Mesothelial cell of epicardium (in vitro differentiated cells): ENCODE measurements around the gene SPON1. TPM values are rescaled to one million over a fixed set of nuclear protein-coding genes. Genes with fewer than 3 reads are reported as not detected.

Experiments
- DNase-seq, 2 experiments: peaks; one replicate each; pipeline ENCODE4 v3.0.0; 2021; ENCODE audit warnings: low spot score in 2 of 2; ENCODE audit not compliant: unreplicated experiment in 2 of 2
- H3K27ac Mint-ChIP-seq: 2 replicates; pipeline ENCODE4 v1.8.0; 2021; ENCODE audit warnings: mixed read lengths
- H3K27me3 Mint-ChIP-seq: 2 replicates; pipeline ENCODE4 v1.8.0; 2021; ENCODE audit warnings: low read depth, mixed read lengths
- H3K36me3 Mint-ChIP-seq: 2 replicates; pipeline ENCODE4 v1.8.0; 2021; ENCODE audit warnings: mixed read lengths
- H3K4me1 Mint-ChIP-seq: 2 replicates; pipeline ENCODE4 v1.8.0; 2021; ENCODE audit warnings: mixed read lengths
- H3K4me3 Mint-ChIP-seq: 2 replicates; pipeline ENCODE4 v1.8.0; 2021; ENCODE audit warnings: mild to moderate bottlenecking, moderate library complexity, mixed read lengths
- H3K9me3 Mint-ChIP-seq: 2 replicates; pipeline ENCODE4 v1.8.0; 2021; ENCODE audit warnings: mixed read lengths
- total RNA-seq: library from RNA; stranded (reverse); gene quantifications from 3 replicates; pipeline ENCODE4 v1.2.1, GENCODE V29; 2021
- TF ChIP-seq, protein P1 (sequence below): fragments of 200-600 bp; sonication (generic); IDR thresholded peaks from one replicate; pipeline ENCODE4 v1.5.0; 2021; ENCODE audit warnings: antibody characterized with exemption; ENCODE audit not compliant: unreplicated experiment

The SPON1 gene
- total RNA-seq: 25.1 to 31.9 TPM (median 30.9 TPM) in 3 replicates

GRCh38 chr11:13962562-13963168 lies at the start of gene SPON1:
SPON1 (plus strand) TSS chr11:13962723; CDS start chr11:13962905, 182 bp downstream.
- peak within 1 kb of the TSS; percentile 66 for H3K4me3 Mint-ChIP-seq
- no peak within 1 kb of the TSS for H3K27ac Mint-ChIP-seq
- no peaks in the 10 kb centered on the region for H3K9me3 Mint-ChIP-seq
- H3K36me3 Mint-ChIP-seq: no peaks in the 10 kb centered on the region
- DNase-seq: peak; percentile 53 to 73
- TF ChIP-seq, protein P1, sequence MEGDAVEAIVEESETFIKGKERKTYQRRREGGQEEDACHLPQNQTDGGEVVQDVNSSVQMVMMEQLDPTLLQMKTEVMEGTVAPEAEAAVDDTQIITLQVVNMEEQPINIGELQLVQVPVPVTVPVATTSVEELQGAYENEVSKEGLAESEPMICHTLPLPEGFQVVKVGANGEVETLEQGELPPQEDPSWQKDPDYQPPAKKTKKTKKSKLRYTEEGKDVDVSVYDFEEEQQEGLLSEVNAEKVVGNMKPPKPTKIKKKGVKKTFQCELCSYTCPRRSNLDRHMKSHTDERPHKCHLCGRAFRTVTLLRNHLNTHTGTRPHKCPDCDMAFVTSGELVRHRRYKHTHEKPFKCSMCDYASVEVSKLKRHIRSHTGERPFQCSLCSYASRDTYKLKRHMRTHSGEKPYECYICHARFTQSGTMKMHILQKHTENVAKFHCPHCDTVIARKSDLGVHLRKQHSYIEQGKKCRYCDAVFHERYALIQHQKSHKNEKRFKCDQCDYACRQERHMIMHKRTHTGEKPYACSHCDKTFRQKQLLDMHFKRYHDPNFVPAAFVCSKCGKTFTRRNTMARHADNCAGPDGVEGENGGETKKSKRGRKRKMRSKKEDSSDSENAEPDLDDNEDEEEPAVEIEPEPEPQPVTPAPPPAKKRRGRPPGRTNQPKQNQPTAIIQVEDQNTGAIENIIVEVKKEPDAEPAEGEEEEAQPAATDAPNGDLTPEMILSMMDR: no peak
- H3K4me1 Mint-ChIP-seq: peaks cover 23% of the 10 kb centered on the region
- H3K27me3 Mint-ChIP-seq: peaks cover 88% of the 10 kb centered on the region

- TF ChIP-seq, protein P1: no peak
Measured at GRCh38 chr11:13917264-13917663, 45.3 kb upstream of the SPON1 start.

DNA sequence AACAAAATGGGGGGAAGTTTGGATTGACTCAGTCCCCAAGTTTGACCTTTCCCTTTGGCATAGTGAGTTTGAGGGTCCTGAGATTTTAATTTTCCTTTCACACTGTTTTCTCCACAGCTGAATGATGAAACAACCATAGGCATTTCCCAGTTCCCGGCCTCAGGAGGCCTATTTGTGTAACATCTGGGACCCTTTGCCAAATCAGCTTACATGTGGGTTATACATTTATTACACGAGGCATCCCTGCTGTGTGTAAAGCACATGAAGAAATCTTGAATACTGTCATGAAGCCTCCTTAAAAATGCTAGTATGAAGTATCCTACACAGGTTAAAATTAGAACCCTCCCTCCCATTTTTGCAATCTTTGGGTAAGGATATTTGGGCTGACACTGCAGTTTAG lies 44.6 kb upstream of the SPON1 start:
- Mint-ChIP-seq H3K27ac (no peak overlapping the region), H3K27me3 (peaks cover 21% of the 10 kb centered on the region), H3K9me3 (peaks cover 8% of the 10 kb centered on the region), H3K36me3 (no peaks in the 10 kb centered on the region), H3K4me3 (no peak overlapping the region), H3K4me1 (no peaks in the 10 kb centered on the region)
- DNase-seq: no peak
- TF ChIP-seq, protein P1: no peak

More at GRCh38 chr11:13917264-13917663, 45.3 kb upstream of the SPON1 start:
- peaks cover 8% of the 10 kb centered on the region for H3K9me3 Mint-ChIP-seq
- H3K4me3 Mint-ChIP-seq: no peak overlapping the region
- H3K27me3 Mint-ChIP-seq: peaks cover 19% of the 10 kb centered on the region
- DNase-seq: no peak
- no peak overlapping the region for H3K27ac Mint-ChIP-seq
- H3K4me1 Mint-ChIP-seq: no peaks in the 10 kb centered on the region
- no peaks in the 10 kb centered on the region for H3K36me3 Mint-ChIP-seq

DNA sequence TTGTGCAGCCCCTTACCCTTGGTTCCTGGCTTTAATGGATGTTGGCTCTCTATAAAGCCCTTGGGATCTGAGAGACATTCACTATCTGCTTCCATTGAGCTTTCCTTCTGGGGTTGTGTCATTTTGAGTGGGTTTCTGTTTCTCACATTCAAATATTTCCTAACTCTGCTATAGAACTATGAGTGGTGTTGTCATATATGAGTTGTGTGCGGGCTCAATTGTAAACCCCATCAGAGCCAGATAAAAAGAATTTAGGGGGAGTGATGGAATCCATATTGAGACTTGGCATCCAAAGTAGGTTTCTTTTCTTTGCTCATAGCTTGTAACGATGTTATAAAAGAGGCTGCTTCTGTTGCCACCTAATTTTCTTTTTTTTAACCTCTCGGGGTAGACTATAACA lies 41.8 kb upstream of the SPON1 start:
- Mint-ChIP-seq H3K4me3 (no peak overlapping the region), H3K36me3 (no peaks in the 10 kb centered on the region), H3K9me3 (no peaks in the 10 kb centered on the region), H3K27ac (no peak overlapping the region), H3K4me1 (no peaks in the 10 kb centered on the region), H3K27me3 (peaks cover 21% of the 10 kb centered on the region)
- TF ChIP-seq, protein P1: no peak
- no peak for DNase-seq

DNA sequence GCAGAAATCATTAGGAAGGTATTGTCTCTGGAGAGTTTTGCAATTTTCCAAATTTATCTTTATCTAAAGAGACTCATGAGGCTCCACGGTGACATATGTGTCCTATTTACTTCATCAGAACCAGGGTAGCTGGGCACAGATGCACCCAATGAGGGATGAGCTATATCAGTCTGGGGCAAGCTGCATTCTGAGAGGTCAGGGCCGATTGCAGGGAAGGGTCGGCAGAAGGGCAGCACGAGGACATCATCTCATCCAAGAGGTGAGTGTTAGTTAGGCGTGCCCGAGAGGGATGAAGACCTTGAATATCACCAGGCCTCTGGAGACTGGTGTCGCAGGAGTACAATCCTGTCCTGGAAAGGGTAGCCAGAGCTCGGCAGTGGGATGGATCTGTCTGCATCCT lies 41.0 kb upstream of the SPON1 start:
- H3K27ac Mint-ChIP-seq: no peak overlapping the region

More for the DNA sequence above, 41.0 kb upstream of the SPON1 start:
- H3K9me3 Mint-ChIP-seq: no peaks in the 10 kb centered on the region
- H3K36me3 Mint-ChIP-seq: no peaks in the 10 kb centered on the region
- no peaks in the 10 kb centered on the region for H3K4me1 Mint-ChIP-seq
- peaks cover 18% of the 10 kb centered on the region for H3K27me3 Mint-ChIP-seq
- TF ChIP-seq, protein P1: no peak
- H3K4me3 Mint-ChIP-seq: no peak overlapping the region
- no peak for DNase-seq
